ENCODE results near the gene DOK7.

The DOK7 gene, protein sequence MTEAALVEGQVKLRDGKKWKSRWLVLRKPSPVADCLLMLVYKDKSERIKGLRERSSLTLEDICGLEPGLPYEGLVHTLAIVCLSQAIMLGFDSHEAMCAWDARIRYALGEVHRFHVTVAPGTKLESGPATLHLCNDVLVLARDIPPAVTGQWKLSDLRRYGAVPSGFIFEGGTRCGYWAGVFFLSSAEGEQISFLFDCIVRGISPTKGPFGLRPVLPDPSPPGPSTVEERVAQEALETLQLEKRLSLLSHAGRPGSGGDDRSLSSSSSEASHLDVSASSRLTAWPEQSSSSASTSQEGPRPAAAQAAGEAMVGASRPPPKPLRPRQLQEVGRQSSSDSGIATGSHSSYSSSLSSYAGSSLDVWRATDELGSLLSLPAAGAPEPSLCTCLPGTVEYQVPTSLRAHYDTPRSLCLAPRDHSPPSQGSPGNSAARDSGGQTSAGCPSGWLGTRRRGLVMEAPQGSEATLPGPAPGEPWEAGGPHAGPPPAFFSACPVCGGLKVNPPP

DNA sequence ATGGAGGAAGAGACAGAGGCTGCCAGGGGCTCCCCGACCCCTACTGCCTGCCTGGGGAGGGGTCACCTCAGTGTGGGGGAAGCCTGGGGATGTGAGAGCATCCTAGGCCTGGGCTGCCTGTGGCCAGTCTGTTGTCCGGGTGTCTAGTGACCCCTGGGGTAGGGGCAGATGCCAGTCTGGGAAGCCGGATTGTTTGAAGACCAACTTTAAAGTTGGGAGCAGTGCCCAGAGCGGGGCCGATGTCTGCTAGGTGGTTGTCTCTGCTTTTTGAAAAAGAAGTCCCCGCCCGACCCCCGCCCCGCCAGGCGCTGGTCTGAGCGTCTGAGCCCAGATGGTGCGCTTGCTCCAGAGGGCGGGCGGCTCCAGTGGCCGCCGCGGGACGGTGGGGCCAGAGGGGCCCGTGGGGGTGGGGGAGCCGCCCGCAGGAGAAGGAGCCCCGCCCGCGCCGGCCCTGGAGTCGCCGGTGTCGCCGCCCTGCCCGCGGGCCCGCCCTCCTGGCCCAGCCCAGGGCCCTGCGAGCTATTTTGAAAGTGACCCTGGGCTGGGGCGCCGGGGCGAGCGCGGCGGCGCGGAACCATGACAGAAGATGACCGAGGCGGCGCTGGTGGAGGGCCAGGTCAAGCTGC is at the start of gene DOK7:
Gene DOK7, plus strand, starts transcription at position 517 of the 626 bp plus-strand sequence. Its CDS starts 70 bp downstream, at position 587.
- DNase-seq (ENCODE audit: low spot score): no peak

DNA sequence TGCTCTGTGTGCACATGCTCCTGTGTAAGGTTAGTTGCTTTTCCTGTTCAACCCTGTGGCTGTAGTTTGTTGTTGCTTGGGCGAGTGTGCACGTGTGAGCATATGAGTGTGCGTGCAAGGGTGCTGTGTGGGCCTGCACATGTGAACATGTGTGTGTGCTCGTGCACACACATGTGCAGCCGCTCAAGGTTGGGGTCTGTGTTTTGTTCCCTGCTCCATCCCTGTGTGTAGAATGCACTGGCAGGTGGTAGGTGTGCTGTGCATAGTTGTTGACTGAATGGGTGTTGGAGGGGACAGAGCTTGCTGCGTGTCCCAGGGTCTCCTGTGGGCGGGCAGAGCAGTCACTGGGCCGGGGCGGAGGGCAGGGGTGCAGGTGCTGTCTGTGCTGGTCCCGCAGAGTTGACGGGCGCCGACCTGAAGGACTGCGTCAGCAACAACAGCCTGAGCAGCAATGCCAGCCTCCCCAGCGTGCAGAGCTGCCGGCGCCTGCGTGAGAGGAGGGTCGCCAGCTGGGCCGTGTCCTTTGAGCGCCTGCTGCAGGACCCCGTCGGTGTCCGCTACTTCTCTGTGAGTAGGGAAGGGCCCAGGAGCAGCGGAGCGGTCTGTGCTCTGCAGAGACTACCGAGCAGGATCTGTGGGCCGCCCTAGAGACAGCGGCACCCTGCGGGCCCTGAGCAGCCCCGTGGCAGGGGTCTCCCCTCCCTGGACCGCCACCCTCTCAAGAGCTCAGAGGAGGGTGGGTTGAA is 49.3 kb upstream of the DOK7 start:
- DNase-seq (ENCODE audit: low spot score): no peak

DNA sequence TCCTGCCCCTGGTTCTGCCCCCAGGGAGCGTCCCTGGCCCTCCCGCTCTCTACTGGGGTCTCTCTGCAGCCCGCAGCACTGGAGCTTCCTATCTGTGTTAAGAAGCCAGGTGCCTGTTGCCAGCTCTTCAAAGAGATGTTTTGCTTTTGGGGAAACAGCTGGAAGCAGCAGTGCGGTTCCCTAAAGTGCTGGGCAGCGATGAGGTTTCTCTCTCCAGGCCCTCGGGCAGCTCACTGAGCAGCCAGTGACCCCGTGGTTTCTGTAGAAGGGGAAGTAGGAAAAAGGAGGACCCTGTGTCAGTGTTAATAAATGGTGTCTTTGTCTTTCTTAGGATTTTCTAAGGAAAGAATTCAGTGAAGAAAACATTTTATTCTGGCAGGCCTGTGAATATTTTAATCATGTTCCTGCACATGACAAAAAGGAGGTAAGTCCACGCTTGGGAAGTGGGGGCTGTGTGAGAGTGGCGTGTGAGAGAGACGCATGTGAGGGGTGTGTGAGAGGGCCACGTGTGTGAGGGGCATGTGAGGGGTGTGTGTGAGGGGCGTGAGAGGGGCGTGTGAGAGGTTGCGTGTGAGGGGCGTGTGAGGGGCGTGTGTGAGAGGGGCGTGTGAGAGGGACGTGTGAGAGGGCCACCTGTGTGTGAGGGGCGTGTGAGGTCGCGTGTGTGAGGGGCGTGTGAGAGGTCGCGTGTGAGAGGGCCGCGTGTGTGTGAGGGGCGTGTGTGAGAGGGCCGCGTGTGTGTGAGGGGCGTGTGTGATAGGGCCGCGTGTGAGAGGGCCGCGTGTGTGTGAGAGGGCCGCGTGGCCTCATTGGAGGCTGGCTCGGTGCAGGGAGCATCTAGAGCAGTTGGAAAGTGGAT is 48.5 kb upstream of the DOK7 start:
- DNase-seq (ENCODE audit: low spot score): no peak

DNA sequence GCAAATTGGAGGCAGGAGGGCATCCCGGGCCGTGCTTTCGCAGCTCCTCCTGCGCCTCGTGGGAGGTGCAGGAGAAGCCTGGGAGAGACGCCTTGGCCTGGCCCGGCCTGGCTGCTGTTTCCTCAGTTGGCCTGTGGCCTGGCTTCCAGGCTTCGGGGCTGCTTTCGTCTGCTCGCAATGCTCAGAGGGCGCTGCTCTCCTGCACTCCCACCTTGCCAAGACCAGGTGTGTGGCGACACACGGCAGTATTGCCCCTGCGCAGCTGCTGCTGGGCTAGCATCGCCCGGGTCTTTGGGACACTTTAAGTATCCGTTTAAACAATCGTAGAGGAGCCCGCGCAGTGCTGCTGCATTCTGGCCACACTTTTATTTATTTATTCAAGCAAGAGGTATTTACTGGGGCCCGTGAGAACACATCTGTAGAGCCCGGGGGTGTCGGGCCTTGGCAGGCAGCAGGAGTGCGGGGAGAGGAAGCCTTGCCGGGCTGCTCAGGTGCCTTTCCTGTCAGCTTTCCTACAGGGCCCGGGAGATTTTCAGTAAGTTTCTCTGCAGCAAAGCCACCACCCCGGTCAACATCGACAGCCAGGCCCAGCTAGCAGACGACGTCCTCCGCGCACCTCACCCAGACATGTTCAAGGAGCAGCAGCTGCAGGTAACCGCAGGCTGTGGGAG is 47.5 kb upstream of the DOK7 start:
- DNase-seq (ENCODE audit: low spot score): no peak

DNA sequence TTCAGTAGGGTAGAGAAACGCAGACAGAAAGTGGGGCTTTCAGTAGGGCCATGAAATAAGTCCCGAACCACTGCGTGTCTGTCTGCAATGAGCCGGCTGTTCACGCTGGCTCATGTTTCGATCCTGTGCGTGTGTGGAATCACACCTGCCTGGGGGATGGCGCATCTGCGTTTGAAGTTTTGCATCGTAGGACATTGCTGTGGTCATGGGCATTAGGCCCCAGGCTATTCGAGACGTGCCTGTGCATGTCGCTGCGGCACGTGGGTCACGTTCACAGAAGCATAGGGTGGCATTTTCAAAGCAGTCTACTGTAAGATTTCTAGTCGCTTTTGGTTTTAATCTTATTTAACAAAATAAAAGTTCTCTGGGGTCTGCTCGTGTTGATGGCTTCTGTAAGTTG is 46.8 kb upstream of the DOK7 start:
- DNase-seq (ENCODE audit: low spot score): no peak

DNA sequence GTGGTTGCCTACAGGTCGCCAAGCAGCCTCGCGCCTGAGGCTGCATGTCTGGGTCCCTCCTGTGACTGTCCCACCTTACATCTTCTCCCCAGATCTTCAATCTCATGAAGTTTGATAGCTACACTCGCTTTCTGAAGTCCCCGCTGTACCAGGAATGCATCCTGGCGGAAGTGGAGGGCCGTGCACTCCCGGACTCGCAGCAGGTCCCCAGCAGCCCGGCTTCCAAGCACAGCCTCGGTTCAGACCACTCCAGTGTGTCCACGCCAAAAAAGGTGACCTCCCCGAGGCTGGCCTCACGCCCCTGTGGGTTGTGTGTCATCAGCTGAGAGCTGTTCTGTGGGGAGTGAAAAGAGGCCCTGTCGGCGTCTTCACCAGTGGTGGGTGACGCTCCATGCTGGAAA is 46.3 kb upstream of the DOK7 start:
- DNase-seq (ENCODE audit: low spot score): no peak

DNA sequence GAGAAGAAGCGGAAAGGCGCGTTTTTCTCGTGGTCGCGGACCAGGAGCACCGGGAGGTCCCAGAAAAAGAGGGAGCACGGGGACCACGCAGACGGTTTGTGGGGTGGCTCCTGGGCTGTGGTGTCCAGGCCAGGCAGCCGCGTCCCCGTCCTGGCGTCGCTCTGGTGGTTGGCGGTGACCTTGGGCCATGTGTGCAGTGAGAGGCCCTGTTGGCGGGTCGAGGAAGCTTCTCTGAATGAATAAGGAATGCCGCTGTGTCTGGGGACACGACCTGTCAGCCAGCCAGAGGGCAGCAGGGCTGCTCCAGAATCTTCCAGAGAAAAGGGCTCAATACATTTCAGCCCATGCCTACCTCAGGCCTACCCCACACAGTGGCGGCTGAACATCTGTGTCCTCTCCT is 45.7 kb upstream of the DOK7 start:
- DNase-seq (ENCODE audit: low spot score): no peak

DNA sequence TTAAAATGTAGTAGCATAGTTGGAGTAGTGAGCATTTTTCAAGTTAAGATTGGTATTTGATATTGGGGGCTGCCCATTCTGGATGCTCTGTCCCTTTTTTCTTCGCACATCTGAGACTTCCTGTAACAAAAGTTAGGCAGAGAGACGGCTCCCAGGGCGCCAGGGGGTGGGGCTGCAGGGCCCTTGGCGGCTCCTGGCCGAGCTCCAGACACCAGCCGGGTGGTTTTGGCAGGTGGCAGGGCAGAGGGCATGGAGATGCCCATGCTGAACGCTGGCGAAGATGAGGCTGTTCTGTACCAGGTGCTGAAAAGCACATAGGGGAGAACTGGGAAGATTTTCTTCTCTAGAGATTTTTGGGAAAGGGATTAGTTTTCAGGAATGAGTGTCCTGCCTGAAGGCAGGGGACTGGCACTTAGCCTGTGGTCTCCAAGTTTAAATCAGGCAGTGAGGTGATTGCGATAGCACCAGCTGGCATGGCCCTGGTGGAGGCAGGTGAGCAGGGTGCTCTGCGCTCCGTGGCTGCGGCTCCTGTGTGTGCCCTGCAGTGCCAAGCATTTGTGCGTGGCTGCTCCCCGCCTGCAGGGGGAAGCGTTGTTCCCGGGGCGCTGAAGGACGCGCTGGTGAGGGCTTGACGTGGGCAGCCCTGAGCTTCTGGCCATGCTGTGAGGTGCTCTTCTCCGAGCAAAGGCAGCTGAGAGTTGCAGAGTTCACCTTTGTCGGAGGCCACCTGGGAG is 44.9 kb upstream of the DOK7 start:
- DNase-seq (ENCODE audit: low spot score): no peak

DNA sequence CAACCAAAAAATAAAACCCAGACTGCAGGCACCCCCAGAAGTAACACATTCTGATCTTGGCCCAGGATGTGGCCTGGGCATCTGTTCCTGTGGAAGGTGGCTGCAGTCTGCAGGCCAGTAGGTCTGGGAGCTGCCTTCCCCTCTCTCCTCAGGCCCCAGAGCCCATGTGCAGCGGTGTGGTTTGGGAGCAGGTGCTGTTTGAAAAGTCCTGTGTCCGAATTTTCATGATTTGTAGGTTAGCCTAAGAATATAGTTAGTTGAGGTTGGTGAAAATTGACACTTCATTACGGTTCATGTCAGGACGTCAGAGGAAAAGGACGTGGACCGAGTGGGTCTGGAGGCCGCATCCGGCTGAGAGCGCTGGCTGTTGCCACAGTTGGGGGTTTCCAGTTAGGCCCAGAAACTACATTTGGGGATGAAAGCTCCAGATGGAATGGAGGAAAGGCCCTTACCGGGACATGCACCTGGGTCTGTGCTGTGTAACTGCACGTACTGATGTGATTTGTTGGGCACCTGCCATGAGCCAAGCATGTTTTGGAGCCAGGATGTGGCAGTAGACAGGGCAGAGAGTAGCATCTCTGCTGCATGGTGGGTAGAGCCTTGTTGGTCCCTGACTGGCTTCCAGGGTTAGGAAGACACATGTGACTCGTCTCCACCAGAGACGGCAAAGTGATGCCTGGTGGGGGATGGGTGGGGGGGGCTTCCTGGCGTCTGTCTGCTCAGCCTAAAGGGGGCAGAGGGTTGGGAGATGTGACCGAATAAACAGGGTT is 43.1 kb upstream of the DOK7 start:
- no peak for DNase-seq (ENCODE audit: low spot score)

DNA sequence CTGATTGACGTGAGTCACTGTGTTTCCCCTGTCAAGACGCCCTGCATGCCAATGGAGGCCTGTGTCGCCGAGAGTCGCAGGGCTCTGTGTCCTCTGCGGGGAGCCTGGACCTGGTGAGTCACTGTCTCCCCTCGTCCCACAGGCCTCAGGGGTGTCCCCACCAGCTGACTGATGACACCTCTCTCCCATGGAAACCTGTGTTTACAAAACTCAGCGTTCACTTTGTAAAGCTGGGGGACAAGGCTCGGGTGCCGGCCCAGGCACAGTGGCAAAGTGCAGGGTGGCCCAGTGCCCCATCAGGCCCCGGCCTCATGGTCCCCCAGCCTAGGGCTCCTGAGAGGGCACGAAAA is 42.5 kb upstream of the DOK7 start:
- DNase-seq (ENCODE audit: low spot score): no peak

DNA sequence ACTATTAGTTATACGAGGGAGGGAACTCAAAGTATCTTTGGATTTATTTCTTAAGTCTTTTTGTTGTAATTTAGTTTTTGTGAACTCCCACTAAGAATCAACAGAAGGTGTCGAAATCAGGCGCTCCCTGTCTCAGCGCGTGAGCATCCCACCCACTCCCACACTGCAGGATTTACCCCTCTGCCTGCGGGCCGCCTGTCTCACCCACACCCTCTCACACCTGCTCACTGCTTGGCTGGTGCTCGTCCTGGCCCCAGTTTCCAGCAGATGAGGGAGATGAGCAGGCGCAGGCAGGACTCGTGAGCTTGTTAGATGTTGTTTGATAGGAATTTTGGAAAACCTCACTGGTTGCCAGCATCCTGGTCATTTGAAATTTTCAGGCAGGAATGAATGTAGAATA is 42.1 kb upstream of the DOK7 start:
- DNase-seq (ENCODE audit: low spot score): no peak

DNA sequence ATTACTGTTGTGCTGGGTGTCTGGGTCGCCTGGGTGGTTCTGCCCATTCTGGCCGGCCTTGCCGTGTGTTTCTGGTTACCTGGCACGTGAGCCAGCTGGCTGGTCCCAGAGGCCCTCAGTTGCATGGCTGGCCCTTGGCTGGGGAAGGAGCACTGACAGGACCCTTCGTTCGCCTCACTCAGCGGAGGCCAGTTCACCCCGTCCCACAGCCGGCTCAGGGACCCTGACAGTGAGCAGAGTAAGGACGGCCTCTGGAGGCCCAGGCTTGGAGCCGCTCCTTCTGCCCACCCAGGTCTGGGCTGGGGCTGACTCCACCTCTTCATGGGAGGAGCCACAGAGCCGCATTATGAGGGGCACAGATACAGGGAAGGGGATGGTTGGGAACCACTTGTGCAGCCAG is 41.6 kb upstream of the DOK7 start:
- no peak for DNase-seq (ENCODE audit: low spot score)

DNA sequence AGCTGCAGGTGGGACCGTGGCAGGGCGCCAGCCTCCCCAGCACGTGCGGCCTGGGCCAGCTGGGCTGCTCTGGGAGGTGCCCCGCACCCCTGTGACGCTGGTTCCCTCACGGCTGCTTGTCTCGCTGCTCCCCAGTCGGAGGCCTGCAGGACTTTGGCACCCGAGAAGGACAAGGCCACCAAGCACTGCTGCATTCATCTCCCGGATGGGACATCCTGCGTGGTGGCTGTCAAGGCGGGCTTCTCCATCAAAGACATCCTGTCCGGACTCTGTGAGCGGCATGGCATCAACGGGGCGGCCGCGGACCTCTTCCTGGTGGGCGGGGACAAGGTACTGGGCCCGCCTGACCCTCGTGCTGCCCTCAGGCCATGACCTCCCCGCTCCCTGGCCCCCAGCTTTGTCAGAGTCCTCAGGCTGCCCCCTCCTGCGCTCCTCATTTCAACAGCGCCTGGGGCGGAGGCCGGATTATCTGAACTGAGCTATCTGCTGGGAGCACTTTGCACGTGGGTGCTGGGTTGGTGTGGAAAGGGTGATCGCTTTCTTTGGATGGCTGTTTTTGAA is 40.8 kb upstream of the DOK7 start:
- DNase-seq (ENCODE audit: low spot score): no peak

DNA sequence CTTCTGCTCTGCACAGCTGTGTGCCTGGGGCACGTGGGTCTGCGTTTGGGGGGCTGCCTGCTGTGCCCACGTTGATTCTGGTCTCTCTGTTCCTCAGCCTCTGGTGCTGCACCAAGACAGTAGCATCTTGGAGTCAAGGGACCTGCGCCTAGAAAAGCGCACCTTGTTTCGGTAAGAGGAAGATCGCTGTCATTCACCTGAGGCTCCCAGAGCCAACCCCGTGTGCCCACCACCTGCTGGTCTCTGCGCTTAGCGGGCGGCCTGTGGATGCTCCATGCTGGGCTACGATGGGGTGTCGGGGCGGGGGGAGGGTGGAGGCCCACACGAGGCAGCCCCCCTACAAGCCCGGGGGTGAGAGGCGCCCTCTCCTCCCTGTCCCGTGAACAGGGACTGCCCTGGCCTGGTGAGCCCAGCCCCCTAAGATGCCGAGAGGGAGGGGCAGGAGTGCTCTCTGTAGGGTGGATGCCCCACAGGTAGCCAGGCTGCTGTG is 40.3 kb upstream of the DOK7 start:
- no peak for DNase-seq (ENCODE audit: low spot score)

DNA sequence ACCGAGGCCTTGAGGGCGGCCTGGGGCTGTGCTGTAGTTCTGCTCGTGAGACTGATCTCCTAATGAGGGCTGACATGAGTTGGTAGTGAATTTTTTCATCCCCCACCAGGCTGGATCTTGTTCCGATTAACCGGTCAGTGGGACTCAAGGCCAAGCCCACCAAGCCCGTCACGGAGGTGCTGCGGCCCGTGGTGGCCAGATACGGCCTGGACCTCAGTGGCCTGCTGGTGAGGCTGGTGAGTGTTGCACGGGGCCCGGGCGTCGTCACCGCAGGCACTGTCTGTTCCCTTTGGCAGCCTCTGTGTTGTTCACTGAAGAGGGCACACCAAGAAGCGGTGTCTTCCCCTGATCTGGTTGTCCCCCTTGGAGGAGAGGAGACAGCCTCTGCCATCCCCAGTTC is 39.7 kb upstream of the DOK7 start:
- no peak for DNase-seq (ENCODE audit: low spot score)

DNA sequence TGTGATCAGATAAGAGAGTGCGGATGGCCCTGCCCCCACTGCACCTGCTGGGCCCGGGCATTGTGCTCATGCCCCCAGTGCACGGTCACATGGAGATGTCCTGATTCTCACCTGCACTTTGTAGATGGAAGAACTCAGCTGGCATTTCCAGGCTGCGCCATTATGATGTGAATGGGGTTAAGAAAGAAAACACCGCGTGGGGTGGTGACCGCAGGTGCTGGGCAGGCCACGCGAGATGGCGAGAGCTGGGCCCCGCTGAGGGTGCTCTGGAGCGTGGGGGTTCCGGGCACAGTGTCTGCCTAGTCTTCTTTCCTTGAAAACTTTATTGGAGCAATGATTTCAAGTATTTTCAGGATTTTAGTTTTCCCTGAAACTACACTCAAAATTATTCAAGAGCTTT is 39.2 kb upstream of the DOK7 start:
- DNase-seq (ENCODE audit: low spot score): no peak

DNA sequence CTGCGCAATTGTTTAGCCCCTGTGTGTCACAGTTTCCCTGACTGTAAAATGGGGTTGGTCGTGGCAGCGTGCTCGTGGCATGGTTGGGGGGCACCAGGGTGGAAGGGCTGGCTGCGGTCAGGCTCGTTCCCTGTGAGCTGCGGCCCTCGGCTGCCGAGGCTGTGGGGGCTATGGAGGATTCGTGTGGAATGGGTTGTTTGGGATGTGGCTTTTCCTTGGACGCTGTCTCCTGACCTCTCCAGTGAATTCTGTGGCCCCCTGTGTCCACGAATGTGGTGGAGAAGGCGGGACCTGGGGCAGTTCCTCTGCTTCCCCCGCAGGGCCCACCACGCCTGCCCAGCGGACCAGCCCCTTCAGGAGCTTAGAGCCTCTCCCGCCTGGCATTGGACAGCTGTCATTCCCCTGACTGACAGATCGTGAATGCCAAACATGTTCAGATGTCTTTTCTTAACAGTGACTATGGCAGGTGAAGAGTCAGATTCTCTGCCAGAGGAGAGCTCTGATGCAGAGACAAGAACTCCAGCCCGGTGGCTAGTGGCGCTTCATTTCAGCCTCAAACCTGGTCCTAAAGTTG is 38.5 kb upstream of the DOK7 start:
- no peak for DNase-seq (ENCODE audit: low spot score)

DNA sequence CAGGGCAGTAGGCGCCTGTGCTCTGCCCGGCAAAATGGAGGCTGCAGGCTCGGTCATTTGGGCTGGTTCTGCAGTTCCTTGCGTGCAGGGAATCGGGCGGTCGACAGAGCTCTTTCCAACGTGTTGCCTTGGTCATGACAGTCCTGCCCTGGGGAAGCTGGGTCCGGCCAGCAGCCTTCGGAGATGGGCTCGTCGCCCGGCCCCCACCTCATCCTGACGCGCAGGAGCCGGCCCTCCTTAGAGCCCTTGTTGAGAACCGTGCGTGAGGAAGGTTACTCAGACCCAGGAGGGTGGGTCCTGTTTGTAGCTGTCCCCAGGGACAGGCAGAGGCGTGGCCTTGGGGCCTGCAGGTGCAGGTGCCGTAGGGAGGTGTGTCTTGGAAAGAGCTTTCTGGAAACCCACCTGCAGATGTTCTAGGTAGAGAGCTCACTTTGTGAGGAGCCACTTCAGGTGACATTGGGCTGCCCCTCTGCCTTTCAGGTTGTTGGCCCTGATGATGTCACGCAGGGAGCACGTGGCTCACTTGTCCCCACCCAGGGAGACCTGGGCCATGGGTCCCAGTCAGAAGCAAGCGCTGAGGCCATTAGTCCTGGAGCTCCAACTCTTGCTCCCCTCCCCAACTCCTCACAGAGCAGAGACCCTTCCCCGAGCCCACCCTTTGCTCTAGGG is 36.5 kb upstream of the DOK7 start:
- DNase-seq (ENCODE audit: low spot score): no peak

DNA sequence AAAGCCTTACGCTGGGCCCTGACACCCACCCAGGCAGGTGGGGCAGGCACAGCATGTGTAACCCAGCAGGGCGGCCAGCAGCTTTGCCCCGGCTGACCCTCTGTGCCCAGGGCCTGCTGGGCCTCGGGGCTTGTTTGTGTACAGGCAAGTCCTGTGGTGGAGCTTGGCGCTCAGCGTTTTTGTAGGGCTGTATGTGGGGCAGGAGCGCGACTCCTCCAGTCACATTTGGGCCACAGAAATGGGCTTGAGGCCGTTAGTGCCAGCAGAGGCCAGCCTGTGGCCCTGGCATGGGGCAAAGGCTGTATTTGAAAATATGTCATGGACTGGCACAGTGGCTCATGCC is 36.0 kb upstream of the DOK7 start:
- no peak for DNase-seq (ENCODE audit: low spot score)
